HepG2 (cell line): ENCODE measurements around the gene THSD4.

Experiments used
- ATF4 ChIP-seq, 2 experiments: fragments of 450-650 bp in 1 of 2; sonication (generic) in 1 of 2; formaldehyde crosslinking; IDR thresholded peaks; 2 replicates each; pipeline versions ENCODE4 v1.5.0 to v1.8.0; 2020 to 2022; ENCODE audit warnings: mild to moderate bottlenecking in 1 of 2, missing genetic modification reagents in 1 of 2
- CBX5 ChIP-seq: sonication (generic); formaldehyde crosslinking; IDR thresholded peaks from 2 replicates; pipeline ENCODE4 v1.4.0; 2020; ENCODE audit warnings: missing genetic modification reagents, borderline replicate concordance
- CTCF ChIP-seq: sonication (generic); formaldehyde crosslinking; IDR thresholded peaks from 2 replicates; pipeline ENCODE4 v1.5.0; 2020; ENCODE audit warnings: mild to moderate bottlenecking, missing genetic modification reagents, moderate library complexity
- ELF3 ChIP-seq: IDR thresholded peaks from 2 replicates; pipeline ENCODE4 v1.6.1; 2016; ENCODE audit warnings: missing genetic modification reagents, missing compliant biosample characterization
- KMT2A ChIP-seq: sonication (generic); formaldehyde crosslinking; IDR thresholded peaks from 2 replicates; pipeline ENCODE4 v1.4.0; 2020; ENCODE audit warnings: missing genetic modification reagents
- POLR2A ChIP-seq, 2 experiments: IDR thresholded peaks; 2 replicates each; pipeline ENCODE4 v1.6.1; 2011; ENCODE audit warnings: low read depth in 2 of 2, low read length in 2 of 2, mild to moderate bottlenecking in 1 of 2, moderate library complexity in 1 of 2; ENCODE audit not compliant: insufficient read depth in 1 of 2
- SP2 ChIP-seq: sonication (generic); formaldehyde crosslinking; IDR thresholded peaks from 2 replicates; pipeline ENCODE4 v1.5.1; 2020; ENCODE audit warnings: mild to moderate bottlenecking, missing genetic modification reagents
- STAT6 ChIP-seq: sonication (generic); formaldehyde crosslinking; IDR thresholded peaks from 2 replicates; pipeline ENCODE4 v1.4.0; 2020; ENCODE audit warnings: missing genetic modification reagents, mild to moderate bottlenecking, borderline replicate concordance

GRCh38 chr15:71510763-71511162 is 395.5 kb downstream of the THSD4 start:
- TF ChIP-seq SP2, result no peak
- no peak for TF ChIP-seq KMT2A (CRISPR knock-in tag)
- no peak for TF ChIP-seq POLR2A (IDR thresholded peaks at IDR 0.05; ENCODE audit: insufficient read depth in 1 of 2, low read depth in 2 of 2, low read length in 2 of 2)
- no peak for TF ChIP-seq CBX5 (CRISPR knock-in tag)
- TF ChIP-seq STAT6, result no peak
- TF ChIP-seq CTCF (CRISPR knock-in tag), result no peak
- TF ChIP-seq ELF3, result no peak
- TF ChIP-seq ATF4 (CRISPR knock-in tag; IDR thresholded peaks at IDR 0.05), result no peak
